GM19463 (cell line): ENCODE data around the gene IST1.
"Not testable (repeated sequence)": the region's sequence is repeated elsewhere in the genome, so short reads cannot be mapped to it uniquely, and the experiment has no call there.

Source experiments
- ATAC-seq: cut with Tn5 transposase; IDR thresholded peaks from one replicate; pipeline ENCODE4 v1.9.1; 2021; ENCODE audit warnings: mild to moderate bottlenecking, moderate library complexity; ENCODE audit not compliant: unreplicated experiment

Gene IST1

DNA sequence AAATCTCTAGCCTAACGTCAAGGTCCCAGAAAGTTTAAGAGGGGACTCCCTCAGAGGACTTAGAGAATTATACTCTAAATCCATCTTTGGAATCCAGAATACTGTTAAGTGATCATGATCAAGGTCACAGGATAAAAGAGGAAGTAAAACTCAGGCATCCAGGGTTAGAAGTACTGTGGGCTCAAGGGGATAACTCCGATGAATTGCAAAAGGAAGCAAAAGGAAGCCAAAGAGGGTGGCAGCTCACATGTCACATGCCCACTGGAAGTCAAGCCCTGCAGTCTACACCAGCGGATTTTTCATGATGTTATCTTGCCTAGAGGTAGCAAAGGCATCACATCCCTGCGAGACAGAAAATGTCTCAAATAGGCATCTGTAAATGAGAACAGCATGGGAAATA is 15.2 kb upstream of the IST1 start:
- ATAC-seq = no peak

DNA sequence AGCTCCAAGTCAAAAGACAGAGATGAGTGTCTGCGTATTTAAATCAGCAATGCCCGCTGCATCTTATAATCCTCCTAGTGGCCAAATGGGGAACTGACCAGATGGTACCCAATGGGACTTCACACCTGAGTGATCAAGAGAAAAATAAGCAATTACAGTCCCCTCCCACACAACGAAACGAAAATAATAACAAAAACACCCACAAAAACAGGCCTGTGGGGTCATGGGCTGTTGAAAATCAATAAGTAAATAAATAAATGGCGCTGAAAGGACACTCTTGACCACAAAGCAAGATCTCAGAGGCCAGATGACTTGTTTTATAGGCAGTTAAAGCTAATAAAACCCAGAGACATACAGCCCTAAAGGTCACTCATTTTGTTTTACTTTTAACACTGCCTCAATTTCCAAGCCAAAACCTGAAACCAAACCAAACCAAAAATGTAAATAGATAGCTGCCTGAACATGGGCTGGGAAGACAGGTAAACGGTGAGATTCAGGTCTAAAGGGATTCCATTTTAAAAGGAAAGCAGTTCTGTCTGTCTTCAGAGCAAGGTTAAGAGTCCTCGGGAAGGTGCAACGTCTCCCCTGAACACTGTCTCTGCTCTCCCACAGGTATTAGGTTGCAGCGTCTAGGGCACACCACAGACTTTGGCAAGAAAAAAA is 12.7 kb upstream of the IST1 start:
- peak; percentile 26 for ATAC-seq

DNA sequence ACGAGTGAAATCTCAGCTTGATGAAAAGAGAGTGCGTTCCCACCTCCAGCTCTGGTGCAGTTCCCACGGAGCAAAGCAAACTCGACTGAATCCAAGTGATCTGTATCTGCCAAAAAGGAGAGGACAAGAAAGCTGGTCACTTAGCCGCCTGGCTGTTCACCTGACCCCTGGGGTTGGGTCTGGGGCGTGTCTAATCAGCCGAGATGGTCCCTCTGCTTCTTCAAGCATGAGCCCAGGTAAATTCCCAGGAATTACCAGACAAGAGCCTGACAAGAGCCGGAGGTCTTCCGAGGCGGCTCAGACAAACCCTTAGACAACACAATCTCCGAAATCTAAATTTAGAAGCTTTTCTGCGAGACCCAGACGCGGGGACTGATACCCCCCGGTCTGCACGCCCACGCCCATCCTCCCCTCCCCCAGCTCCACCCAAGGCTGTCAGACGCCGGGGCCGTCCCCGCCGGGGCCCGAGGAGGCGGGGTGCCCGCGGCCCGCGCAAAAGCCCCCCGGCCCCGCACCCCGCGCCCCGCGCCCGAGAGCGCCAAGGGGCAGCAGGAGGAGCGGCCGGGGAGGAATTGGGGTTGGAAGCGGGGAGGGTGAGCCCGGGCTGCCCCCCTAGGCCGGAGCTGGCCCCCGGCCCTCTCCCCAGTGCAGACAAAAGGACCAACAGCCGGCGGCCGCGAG is 12.0 kb upstream of the IST1 start:
- ATAC-seq = peak; percentile 39

DNA sequence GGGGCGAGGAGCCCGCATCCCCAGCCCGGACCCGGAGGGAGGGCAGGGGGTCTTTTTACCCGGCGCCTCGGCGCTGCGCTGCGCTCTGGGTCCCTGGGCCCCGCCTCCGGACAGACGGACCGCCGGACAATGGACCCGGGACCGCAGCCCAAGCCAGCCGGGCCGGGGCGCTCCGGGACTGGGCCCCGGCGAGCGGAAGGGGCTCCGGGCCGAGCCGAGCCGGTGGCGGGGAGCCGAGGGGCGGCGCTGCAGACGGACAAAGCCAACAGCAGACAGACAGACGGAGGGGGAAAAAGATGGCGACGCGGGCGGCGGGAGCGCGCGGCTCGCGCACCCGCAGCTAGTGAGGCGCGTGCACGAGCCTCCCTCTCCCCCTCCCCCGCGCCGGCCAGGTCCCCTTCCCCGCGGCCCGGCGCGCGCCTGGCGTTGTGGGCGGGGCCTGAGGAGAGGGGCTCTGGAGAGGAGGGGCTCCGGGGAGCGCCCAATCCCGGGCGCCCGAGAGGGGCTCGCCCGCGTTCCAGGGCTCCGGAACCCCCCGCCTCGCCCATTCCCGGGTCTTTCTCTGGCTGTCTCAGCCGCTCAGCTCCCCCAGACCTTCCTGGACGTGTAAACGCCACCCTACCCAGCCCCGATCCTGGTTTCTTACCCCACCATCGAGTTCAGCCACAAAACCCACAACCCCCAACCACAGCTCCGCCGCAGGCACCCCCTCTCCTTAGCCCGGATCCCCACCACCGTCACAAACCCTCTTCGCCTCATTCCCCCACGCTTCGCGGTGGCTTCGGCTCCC is 11.3 kb upstream of the IST1 start, which contains the start of gene ZNF821:
Gene ZNF821 (minus strand): TSS at position 334 of the 790 bp plus-strand sequence. CDS start 4,236 bp downstream, outside the sequence.
- ATAC-seq = peak; percentile 55

DNA sequence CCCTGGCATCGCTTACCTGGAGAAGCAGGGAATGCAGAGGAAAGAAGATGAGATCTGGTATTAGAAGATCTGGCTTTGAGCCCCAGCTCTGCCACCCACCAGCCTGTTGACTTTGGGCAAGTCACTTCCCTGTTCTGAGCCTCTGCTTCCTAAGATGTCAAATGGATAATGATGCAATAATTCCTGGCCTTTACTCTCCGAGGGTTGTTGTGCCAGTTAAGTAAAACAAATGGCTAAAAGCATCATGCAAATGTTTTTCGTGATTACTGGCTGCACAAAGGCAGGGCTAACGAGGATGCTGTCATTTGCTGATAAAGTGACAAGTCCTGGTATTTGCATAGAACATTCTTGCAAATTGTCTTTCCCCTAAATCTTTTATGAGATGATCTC is 10.1 kb upstream of the IST1 start:
- ATAC-seq = no peak

DNA sequence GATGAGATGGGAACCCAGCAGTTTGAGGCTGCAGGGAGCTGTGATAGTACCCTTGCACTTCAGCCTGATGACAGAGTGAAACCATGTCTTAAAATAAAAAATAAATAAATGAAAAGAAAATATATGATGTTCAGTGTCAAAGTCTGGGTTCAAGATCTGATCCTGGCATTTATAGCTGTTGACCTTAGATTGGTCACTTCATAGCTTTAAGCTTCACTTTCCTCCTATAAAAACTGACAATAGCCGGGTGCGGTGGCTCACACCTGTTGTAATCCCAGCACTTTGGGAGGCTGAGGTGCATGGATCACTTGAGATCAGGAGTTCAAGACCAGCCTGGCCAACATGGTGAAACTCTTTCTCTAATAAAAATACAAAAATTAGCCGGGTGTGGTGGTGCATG is 6.2 kb upstream of the IST1 start:
- no peak for ATAC-seq

DNA sequence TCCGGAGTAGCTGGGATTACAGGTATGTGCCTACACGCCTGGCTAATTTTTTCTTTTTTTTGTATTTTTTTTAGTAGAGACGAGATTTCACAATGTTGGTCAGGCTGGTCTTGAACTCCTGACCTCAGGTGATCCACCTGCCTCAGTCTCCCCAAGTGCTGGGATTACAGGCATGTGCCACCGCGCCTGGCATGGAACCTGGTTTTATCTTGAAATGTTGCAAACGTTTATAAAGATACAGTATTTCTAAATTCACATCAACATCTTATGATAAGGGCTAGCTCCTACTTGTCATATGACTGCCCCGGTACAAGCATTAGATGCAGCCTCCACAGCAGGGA is 1.5 kb upstream of the IST1 start:
- ATAC-seq = no peak

DNA sequence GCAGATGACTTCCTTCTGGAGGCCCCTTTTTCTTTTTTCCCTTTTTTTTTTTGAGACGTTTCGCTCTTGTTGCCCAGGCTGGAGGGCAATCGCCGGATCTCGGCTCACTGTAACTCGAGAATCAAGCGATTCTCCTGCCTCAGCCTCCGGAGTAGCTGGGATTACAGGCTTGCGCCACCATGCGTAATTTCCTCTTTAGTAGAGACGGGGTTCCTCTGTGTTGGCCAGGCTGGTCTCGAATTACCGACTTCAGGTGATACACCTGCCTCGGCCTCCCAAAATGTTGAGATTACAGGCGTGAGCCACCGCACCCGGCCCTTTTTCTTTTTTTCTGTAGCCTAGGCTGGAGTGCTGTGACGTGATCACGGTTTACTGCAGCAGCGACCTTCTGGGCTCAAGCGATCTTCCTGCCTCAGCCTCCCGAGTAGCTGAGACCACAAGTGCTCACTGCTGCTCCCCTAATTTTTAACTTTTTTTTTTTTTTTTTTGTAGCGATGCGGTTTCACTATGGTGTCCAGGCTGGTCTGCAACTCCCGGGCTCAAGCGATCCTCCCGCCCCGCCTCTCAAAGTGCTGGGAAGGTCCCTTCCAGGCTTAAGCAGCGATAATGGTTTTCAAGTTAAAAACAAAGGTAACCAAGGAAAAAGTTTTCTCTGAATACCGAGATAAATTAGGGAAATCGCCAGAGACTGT is 956 bp upstream of the IST1 start:
- peak; percentile 6 for ATAC-seq

DNA sequence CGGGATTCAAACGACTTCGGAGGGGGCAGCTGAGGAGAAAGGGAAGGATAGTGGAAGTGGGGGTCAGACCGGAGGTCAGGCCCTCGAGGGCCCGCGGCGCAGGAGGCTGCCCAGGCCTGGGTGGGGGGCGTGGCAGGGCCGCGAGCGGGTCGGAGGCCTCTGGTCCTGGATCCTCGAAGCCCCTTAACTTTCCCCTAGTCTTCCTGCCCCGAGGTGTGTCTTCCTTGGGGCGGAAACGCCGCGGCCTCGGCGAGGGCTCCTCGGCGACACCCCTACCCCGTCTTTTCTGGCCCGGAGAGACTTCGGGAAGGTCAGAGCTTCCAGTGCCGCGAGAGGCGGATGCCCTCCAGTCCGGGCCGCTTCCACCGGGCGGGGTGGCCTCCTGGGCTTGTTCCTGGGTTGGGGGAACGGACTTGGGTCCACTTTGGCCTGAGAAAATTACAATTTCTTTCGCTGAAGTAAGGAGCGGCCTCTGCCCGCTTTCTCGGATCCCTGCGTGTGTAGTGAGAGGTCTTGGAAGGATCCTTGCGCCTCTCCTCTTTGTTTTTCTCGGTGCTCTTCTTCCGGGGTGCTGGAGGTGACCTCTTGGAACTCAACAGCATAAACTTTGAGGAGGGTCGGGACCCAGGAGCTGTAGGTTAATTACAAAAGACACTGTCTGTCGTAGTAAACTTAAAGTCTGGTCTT is 491 bp downstream of the IST1 start:
- ATAC-seq = peak; percentile 18

DNA sequence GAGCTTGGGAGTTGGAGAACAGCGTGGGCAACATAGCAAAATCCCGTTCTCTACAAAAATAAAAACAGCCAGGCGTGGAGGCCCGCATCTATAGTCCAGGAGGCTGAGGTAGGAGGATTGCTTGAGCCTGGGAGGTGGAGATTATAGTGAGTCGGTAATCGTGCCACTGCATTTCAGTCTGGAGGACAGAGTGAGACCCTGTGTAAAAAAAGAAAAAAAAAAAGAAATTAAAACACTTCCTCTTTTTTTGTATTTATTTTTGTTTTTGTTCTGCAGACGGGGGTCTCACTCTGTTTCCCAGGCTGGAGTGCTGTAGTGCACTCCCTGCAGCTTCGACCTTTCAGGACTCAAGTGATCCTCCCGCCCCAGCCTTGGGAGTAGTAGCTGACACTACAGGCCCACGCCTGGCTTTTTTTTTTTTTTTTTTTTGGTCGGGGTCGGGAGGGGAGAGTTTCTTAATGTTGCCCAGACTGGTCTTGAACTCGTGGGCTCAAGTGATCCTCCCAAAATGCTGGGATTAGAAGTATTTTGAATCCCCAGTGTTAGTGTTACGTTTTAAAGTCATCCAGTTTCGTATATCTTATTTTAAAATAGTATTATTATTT is 1.5 kb downstream of the IST1 start:
- no peak for ATAC-seq

DNA sequence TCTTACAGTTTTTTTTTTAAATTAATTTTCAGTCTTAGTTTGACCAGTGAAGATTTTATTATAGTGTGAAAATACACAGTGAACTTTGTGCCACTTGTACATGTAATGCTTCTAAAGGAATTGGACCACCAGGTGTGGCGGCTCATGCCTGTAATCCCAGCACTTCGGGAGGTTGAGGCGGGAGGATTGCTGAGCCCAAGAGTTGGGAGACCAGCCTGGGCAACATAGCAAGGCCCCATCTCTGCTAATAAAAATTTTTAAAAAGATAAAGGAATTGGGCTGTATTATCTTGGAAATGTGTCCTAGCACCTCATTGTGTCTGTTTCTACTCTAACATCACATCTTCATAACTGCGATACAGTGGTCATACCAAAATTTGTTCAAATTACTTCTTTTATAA is 3.8 kb downstream of the IST1 start:
- ATAC-seq = no peak

DNA sequence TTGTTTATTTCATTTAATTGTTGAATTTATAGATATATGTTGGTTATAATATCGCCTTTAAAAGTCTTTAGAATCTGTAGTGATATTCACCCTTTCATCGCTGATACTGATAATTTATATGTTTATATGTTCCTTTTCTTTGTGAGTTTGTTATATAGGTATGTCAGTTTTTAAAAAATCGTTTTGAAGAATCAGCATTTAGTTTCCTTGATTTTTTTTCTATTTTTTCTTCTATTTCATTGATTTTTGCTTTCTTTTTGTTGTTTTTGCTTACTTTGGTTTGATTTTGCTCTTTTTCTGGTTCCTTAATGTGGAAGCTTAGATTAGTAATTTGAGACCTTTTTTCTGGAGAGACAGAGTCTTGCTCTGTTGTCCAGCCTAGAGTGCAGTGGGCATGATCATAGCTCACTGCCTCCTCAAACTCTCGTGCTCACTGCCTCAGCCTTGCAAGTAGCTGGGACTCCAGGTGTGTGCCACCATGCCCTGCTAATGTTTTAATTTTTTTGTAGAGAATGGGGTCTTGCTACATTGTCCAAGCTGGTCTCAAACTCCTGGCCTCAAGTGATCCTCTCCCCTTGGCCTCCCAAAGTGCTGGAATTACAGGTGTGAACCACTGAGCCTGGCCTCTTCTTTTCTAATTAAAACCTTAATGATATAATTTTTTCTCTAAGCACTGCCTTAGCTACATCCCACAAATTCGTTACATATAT is 7.5 kb downstream of the IST1 start:
- ATAC-seq = no peak

DNA sequence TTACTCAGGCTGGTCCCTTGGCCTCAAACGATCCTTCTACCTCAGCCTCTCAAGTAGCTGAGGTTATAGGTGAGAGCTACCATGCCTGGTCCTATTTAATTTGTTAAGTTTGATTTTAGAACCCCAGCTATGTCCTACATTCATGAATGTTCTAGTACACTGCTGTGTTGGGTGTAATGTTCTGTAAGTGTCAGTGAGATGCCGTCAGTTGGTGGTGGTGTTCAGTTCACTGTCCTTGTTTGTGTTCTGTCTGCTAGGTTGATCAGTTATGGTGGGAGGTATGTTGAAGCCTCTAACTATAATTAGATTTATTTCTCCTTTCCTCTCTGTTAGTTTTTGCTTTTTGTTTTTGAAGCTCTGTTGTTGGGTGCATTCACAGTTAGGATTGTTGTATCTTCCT is 8.3 kb downstream of the IST1 start:
- ATAC-seq = no peak

DNA sequence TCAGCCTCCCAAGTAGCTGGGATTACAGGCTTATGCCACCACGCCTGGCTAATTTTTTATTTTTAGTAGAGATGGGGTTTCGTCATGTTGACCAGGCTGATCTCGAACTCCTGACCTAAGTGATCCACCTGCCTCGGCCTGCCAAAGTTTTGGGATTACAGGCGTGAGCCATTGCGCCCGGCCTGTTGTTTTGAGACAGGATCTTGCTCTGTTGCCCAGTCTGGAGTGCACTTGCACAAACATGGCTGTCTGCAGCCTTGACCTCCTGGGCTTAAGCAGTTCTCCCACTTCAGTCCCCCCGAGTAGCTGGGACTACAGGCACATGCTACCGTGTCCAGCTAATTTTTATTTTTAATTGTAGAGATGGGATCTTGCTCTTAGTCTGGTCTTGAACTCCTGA is 8.9 kb downstream of the IST1 start:
- ATAC-seq = no peak

DNA sequence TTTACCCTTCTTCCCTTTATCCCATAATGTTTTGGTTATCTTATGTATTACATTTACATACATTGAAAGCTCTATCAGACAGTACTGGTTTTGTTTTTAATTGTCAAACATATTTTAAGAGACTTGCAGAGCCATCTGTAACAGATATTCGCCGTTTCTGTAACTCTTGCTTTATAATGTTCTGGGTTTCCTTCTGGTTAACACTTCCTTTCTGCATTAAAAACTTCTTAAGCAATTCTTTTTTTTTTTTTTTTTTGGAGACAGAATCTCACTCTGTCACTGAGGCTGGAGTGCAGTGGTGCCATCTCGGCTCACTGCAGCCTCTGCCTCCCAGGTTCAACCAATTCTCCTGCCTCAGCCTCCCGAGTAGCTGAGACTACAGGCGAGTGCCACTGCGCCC is 10.4 kb downstream of the IST1 start:
- ATAC-seq = not testable (repeated sequence)

DNA sequence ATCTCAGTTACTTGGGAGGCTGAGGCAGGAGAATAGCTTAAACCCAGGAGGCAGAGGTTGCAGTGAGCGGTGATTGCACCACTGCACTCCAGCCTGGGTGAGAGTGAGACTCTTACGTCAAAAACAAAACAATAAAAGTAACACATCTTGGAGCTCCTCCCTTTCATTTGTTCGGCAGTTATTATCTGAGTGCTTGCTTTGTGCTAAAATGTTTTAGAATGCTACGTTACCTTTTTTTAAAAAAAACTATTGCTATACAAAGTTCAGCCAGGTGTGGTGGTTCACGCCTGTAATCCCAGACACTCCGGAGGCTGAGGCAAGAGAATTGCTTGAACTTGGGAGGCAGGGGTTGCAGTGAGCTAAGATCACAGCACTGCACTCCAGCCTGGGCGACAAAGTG is 15.8 kb downstream of the IST1 start:
- no peak for ATAC-seq

DNA sequence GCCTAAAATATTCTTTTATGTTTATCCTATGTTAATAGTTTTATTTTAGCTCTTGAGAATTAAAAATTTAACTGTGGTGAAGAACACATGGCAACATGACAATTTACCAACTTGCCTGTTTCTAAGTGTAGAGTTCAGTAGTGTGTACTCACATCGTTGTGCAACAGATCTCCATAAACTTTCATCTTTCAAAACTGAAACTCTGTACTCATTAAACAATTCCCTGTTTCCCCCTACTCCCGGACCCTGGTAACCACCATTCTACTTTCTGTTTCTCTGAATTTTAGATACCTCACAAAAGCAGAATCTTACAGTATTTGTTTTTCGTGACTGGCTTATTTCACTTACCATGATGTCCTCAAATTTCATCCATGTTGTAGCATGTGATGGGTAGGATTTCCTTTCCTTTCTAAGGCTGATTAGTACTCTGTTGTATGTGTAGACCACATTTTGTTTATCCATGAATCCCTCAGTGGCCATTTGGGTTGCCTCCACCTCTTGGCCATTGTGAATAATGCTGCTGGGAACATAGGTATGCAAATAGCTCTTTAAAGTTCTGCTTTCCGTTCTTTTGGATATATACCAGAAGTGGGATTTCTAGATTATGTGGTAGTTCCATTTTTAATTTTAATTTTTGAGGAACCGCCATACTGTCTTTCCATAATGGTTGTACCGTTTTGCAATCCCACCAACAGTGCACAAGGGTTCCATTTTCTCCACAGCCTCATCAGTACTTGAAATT is 17.4 kb downstream of the IST1 start:
- no peak for ATAC-seq

DNA sequence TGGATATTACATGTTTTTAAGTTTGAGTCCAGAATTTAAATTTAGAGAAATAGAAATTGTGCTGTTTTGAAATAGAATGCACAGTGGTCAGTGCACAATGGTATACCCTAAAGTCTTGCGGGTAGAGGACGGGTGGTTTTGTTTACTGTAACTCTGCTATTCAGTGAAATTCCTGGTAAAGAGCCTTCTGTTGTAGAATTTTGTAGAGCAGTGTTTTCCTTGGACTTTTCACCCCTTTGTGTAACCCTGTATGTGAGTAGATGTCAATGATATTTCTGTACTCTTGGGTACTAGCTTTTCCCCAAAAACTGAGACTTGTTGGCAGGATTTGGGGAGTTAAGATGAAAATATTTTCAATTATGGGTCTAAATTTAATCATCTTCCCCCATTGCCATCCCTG is 19.5 kb downstream of the IST1 start:
- no peak for ATAC-seq

DNA sequence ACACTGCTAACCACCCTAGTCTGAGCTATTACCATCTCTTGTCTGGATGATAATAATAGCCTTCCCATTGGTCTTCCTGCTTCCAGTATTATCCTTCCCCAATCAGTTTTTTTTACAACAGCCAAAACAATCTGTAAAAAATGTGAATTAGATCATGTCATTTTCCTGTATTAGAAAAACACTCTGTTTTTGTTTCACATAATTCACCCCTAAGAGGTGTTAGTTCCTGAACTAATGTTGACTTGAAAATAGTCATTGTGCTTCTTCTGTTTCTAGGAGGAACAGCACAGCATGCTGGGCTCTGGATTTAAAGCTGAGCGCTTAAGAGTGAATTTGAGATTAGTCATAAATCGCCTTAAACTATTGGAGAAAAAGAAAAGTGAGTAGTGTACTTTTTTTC is 20.0 kb downstream of the IST1 start:
- ATAC-seq = no peak
